ENCODE measurements around the gene PI4KA. TPM values are rescaled to one million over a fixed set of nuclear protein-coding genes. Genes with fewer than 3 reads are reported as not detected.

Gene PI4KA
- total RNA-seq, 2 donors from 2014 or later = 42.5 to 47.2 TPM

DNA sequence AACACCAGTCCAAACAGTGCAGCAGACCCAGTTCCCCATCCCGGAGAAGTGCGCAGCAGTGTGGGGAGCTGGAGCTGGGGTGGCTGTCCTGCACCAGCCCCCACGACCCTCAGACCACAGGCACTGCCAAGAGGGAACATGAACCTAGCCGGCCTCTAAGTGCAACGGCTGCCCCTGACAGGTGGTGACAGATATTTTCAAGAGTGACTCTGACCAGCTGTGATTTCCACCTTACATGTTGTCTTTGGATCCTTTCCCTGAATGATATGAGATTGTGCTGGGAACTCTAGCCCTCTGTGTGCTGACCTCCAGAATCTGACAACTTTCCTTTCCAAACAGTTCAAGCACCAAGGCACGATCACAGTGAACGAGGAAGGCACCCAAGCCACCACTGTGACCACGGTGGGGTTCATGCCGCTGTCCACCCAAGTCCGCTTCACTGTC lies 72.1 kb downstream of the PI4KA start:
- DNase-seq (peak; percentile 40 to 69 (median 56)), ATAC-seq (peak; percentile 89)
- no peaks in the 10 kb centered on the region for H3K9me3 ChIP-seq
- WGBS, 2 donors = 30 to 37% methylated on average over 6 to 10 of the region's 10 CpGs
- no peaks in the 10 kb centered on the region for H3K27me3 ChIP-seq
- H3K27ac ChIP-seq = no peak overlapping the region
- peaks cover 15% of the 10 kb centered on the region for H3K4me1 ChIP-seq
- H3K36me3 ChIP-seq (replicated peaks in 1 of 2; ENCODE audit: insufficient read depth in 1 of 2, low read depth in 2 of 2) = no peaks in the 10 kb centered on the region
- TF ChIP-seq, protein P1, sequence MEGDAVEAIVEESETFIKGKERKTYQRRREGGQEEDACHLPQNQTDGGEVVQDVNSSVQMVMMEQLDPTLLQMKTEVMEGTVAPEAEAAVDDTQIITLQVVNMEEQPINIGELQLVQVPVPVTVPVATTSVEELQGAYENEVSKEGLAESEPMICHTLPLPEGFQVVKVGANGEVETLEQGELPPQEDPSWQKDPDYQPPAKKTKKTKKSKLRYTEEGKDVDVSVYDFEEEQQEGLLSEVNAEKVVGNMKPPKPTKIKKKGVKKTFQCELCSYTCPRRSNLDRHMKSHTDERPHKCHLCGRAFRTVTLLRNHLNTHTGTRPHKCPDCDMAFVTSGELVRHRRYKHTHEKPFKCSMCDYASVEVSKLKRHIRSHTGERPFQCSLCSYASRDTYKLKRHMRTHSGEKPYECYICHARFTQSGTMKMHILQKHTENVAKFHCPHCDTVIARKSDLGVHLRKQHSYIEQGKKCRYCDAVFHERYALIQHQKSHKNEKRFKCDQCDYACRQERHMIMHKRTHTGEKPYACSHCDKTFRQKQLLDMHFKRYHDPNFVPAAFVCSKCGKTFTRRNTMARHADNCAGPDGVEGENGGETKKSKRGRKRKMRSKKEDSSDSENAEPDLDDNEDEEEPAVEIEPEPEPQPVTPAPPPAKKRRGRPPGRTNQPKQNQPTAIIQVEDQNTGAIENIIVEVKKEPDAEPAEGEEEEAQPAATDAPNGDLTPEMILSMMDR (IDR thresholded peaks at IDR 0.05) = no peak
- no peak for TF ChIP-seq POLR2A (IDR thresholded peaks at IDR 0.05)
- intact Hi-C loops (cut with DNase I) = no loop called here
- H3K4me3 ChIP-seq = no peak overlapping the region

DNA sequence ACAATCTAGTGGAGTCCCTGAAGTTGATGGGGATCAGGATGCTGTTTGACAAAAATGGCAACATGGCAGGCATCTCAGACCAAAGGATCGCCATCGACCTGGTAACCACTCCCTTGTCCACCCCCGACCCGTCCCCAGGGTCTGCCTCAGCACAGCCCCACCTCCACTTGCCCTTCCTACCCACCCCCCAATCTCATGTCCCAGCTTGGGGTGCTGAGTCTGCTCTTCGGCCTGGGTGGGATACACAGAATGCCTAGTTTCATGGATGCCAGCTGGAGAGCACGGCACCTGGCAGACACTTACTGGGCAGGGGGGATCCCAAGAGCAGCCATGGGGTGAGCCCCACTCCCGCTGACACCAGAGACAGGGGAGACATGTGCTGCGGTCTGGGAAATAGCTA lies 72.6 kb downstream of the PI4KA start:
- TF ChIP-seq, protein P1 (IDR thresholded peaks at IDR 0.05) = no peak
- TF ChIP-seq POLR2A (IDR thresholded peaks at IDR 0.05) = no peak
- DNase-seq (no peak), ATAC-seq (no peak)
- intact Hi-C loops (cut with DNase I) = no loop called here
- Histone ChIP-seq H3K27me3 (no peaks in the 10 kb centered on the region), H3K36me3 (replicated peaks in 1 of 2; ENCODE audit: insufficient read depth in 1 of 2, low read depth in 2 of 2) (no peaks in the 10 kb centered on the region), H3K27ac (no peak overlapping the region), H3K4me3 (no peak overlapping the region), H3K4me1 (peaks cover 15% of the 10 kb centered on the region), H3K9me3 (no peaks in the 10 kb centered on the region)
- 82 to 84% methylated on average over 4 to 8 of the region's 8 CpGs for WGBS, 2 donors

DNA sequence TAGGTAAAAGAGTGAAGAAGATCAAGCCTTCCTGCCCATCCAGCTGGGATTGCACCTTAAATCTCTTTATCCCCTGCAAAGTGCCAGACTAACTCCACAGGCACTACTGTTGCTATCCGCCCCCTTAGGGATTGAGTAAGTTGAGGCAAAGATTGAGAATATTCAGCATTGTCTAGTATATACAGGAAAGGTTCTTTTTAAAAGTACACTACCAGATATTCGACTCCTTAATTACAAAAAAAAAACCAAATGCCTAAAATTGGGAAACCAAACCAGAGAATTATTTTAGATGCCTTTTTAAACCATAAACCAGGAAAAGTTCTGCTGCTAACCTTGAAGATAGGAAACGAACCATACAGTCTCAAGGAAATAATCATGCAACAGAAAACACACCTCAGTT lies 73.2 kb downstream of the PI4KA start:
- H3K27ac ChIP-seq = no peak overlapping the region
- no peaks in the 10 kb centered on the region for H3K36me3 ChIP-seq (replicated peaks in 1 of 2; ENCODE audit: insufficient read depth in 1 of 2, low read depth in 2 of 2)
- ATAC-seq (no peak), DNase-seq (no peak)
- 81 to 84% methylated on average over 3 of the region's 3 CpGs for WGBS, 2 donors
- TF ChIP-seq POLR2A (IDR thresholded peaks at IDR 0.05) = no peak
- TF ChIP-seq, protein P1 (IDR thresholded peaks at IDR 0.05) = no peak
- no peak overlapping the region for H3K4me3 ChIP-seq
- no peaks in the 10 kb centered on the region for H3K9me3 ChIP-seq
- intact Hi-C loops (cut with DNase I) = no loop called here
- H3K27me3 ChIP-seq = no peaks in the 10 kb centered on the region
- H3K4me1 ChIP-seq = peaks cover 15% of the 10 kb centered on the region

DNA sequence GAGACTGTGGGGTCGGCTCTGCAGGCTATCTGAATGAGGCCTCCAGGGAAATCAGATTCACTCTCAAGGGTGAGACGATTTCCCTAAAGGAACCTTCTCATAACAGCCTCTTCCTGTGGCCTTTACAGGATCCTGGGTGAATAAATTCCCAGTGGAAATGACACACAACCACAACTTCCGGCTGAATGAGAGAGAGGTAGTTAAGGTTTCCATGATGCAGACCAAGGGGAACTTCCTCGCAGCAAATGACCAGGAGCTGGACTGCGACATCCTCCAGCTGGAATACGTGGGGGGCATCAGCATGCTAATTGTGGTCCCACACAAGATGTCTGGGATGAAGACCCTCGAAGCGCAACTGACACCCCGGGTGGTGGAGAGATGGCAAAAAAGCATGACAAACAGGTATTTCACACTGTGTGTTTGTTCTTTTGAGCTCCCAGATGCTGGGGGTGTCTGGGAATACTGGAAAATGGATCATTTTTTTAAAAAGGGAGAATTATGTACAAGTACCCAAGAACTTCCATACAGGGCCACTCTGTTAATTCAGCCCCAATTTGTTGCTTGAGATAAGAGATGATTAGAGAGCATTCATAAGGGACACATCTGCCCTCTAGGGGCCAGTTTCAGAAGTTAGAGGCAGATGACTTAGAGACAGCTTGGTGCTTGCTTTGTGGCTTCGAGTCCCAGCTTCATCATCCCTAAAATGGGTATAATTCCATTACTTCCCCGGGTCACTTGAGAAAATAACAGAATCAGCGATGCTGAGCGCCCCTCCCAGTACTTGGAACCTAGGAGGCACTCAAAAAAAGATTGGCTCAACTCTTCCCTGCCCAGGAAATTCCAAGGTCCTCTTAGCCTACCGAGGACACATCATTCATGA lies 74.5 kb downstream of the PI4KA start:
- H3K9me3 ChIP-seq = no peaks in the 10 kb centered on the region
- ATAC-seq (no peak), DNase-seq (peak; percentile 27 to 57 (median 38))
- peaks cover 15% of the 10 kb centered on the region for H3K4me1 ChIP-seq
- H3K4me3 ChIP-seq = no peak overlapping the region
- intact Hi-C loops (cut with DNase I) = no loop called here
- TF ChIP-seq, protein P1 (IDR thresholded peaks at IDR 0.05) = peak in 6 of 7 experiments; percentile 42 to 57 (median 50)
- TF ChIP-seq POLR2A (IDR thresholded peaks at IDR 0.05) = no peak
- no peaks in the 10 kb centered on the region for H3K27me3 ChIP-seq
- no peaks in the 10 kb centered on the region for H3K36me3 ChIP-seq (replicated peaks in 1 of 2; ENCODE audit: insufficient read depth in 1 of 2, low read depth in 2 of 2)
- H3K27ac ChIP-seq = no peak overlapping the region
- 78 to 83% methylated on average over 14 of the region's 14 CpGs for WGBS, 2 donors

Measured in body of pancreas (tissue), 4 donors.